Astrocyte (in vitro differentiated cells and primary cell): ENCODE results near the gene CBX7. TPM values are rescaled to one million over a fixed set of nuclear protein-coding genes. Genes with fewer than 3 reads are reported as not detected.

Experiments
- DNase-seq: peaks from one replicate; pipeline ENCODE4 v3.0.0-alpha.2; 2010; ENCODE audit warnings: low read depth
- FAIRE-seq: peaks from 2 replicates; lab custom pipeline; 2011; peaks lifted over from hg19 to GRCh38; lab: Jason Lieb, UNC
- H2AFZ ChIP-seq: 2 replicates; pipeline ENCODE4 v1.6.0; 2012; ENCODE audit warnings: low read depth, low read length, inconsistent platforms
- H3K27ac ChIP-seq: 2 replicates; pipeline ENCODE4 v1.5.1; 2011; ENCODE audit warnings: low read depth, low read length, inconsistent platforms
- H3K27me3 ChIP-seq: 2 replicates; pipeline ENCODE4 v1.6.0; 2011; ENCODE audit warnings: low read length, inconsistent platforms; ENCODE audit not compliant: insufficient read depth
- H3K36me3 ChIP-seq: 2 replicates; pipeline ENCODE4 v1.5.1; 2011; ENCODE audit warnings: low read length, inconsistent platforms; ENCODE audit not compliant: insufficient read depth
- H3K4me1 ChIP-seq: 2 replicates; pipeline ENCODE4 v1.5.1; 2011; ENCODE audit warnings: low read length, inconsistent platforms; ENCODE audit not compliant: insufficient read depth
- H3K4me2 ChIP-seq: 2 replicates; pipeline ENCODE4 v1.6.0; 2012; ENCODE audit warnings: low read length, inconsistent platforms
- H3K4me3 ChIP-seq: 2 replicates; pipeline ENCODE4 v1.5.1; 2011; ENCODE audit warnings: low read depth, mild to moderate bottlenecking, low read length, inconsistent platforms; ENCODE audit not compliant: insufficient read depth
- H3K79me2 ChIP-seq: 2 replicates; pipeline ENCODE4 v1.6.0; 2012; ENCODE audit warnings: mild to moderate bottlenecking, low read length, inconsistent platforms; ENCODE audit not compliant: insufficient read depth
- H3K9ac ChIP-seq: 2 replicates; pipeline ENCODE4 v1.6.0; 2012; ENCODE audit warnings: mild to moderate bottlenecking, low read length, inconsistent platforms
- H3K9me3 ChIP-seq: 2 replicates; pipeline ENCODE4 v1.5.1; 2012; ENCODE audit warnings: low read depth, mild to moderate bottlenecking, low read length, inconsistent platforms; ENCODE audit not compliant: insufficient read depth
- H4K20me1 ChIP-seq: 2 replicates; pipeline ENCODE4 v1.6.0; 2012; ENCODE audit warnings: low read length, inconsistent platforms; ENCODE audit not compliant: insufficient read depth
- H3K27ac Mint-ChIP-seq: one replicate; pipeline ENCODE4 v1.8.0; 2021; ENCODE audit warnings: mild to moderate bottlenecking, mixed read lengths; ENCODE audit not compliant: unreplicated experiment
- H3K27me3 Mint-ChIP-seq: one replicate; pipeline ENCODE4 v1.8.0; 2021; ENCODE audit warnings: low read depth, mixed read lengths; ENCODE audit not compliant: unreplicated experiment
- H3K36me3 Mint-ChIP-seq: one replicate; pipeline ENCODE4 v1.8.0; 2021; ENCODE audit warnings: low read depth, mixed read lengths; ENCODE audit not compliant: unreplicated experiment
- H3K4me1 Mint-ChIP-seq: one replicate; pipeline ENCODE4 v1.8.0; 2021; ENCODE audit warnings: low read depth, mixed read lengths; ENCODE audit not compliant: unreplicated experiment
- H3K4me3 Mint-ChIP-seq: one replicate; pipeline ENCODE4 v1.8.0; 2021; ENCODE audit warnings: mild to moderate bottlenecking, moderate library complexity, mixed read lengths; ENCODE audit not compliant: unreplicated experiment
- H3K9me3 Mint-ChIP-seq: one replicate; pipeline ENCODE4 v1.8.0; 2021; ENCODE audit warnings: mild to moderate bottlenecking, mixed read lengths; ENCODE audit not compliant: unreplicated experiment
- EZH2 ChIP-seq: IDR thresholded peaks from 2 replicates; pipeline ENCODE4 v1.6.1; 2012; ENCODE audit warnings: mild to moderate bottlenecking, low read length, inconsistent platforms; ENCODE audit not compliant: insufficient read depth
- total RNA-seq: library from RNA; stranded (reverse); gene quantifications from 2 replicates; pipeline ENCODE4 v1.2.1, GENCODE V29; 2021
- TF ChIP-seq, protein P1 (sequence below): IDR thresholded peaks from 2 replicates; pipeline ENCODE4 v1.5.1; 2011; ENCODE audit warnings: low read depth, mild to moderate bottlenecking, inconsistent platforms, low read length, moderate library complexity; ENCODE audit not compliant: insufficient read depth

CBX7 gene
- total RNA-seq, 1 donor from 2014 or later, result 1.2 TPM

DNA sequence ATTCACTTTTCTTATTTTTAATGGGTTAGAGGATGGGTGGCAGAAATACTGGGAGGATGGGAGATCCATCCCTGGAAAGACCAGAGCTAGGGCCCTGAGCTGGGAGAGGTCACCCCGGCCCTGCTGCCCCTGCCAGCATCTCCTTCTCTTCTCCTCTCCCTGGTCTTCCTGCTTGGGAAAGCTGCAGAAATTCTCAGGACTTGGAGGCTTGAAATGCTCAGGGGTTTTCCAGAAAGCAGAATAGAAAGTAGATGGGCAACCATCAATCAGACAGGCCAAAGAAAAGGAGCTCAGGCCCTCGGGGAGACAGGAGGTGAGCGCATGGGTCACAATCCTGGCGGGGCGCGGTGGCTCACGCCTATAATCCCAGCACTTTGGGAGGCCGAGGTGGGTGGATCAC, 53.9 kb downstream of the CBX7 start:
- H3K27me3 ChIP-seq, result no peaks in the 10 kb centered on the region
- H3K27ac ChIP-seq, result no peak overlapping the region
- H3K4me3 ChIP-seq, result no peak overlapping the region
- H3K27me3 Mint-ChIP-seq, result peaks cover 12% of the 10 kb centered on the region
- TF ChIP-seq EZH2, result no peak
- TF ChIP-seq, protein P1, sequence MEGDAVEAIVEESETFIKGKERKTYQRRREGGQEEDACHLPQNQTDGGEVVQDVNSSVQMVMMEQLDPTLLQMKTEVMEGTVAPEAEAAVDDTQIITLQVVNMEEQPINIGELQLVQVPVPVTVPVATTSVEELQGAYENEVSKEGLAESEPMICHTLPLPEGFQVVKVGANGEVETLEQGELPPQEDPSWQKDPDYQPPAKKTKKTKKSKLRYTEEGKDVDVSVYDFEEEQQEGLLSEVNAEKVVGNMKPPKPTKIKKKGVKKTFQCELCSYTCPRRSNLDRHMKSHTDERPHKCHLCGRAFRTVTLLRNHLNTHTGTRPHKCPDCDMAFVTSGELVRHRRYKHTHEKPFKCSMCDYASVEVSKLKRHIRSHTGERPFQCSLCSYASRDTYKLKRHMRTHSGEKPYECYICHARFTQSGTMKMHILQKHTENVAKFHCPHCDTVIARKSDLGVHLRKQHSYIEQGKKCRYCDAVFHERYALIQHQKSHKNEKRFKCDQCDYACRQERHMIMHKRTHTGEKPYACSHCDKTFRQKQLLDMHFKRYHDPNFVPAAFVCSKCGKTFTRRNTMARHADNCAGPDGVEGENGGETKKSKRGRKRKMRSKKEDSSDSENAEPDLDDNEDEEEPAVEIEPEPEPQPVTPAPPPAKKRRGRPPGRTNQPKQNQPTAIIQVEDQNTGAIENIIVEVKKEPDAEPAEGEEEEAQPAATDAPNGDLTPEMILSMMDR, result no peak
- FAIRE-seq (no peak), DNase-seq (no peak)
- H3K4me1 Mint-ChIP-seq, result peaks cover 5% of the 10 kb centered on the region
- peaks cover 2% of the 10 kb centered on the region for H3K36me3 Mint-ChIP-seq
- H3K79me2 ChIP-seq, result no peaks in the 10 kb centered on the region
- no peaks in the 10 kb centered on the region for H3K36me3 ChIP-seq
- no peaks in the 10 kb centered on the region for H4K20me1 ChIP-seq
- H3K9me3 ChIP-seq, result no peaks in the 10 kb centered on the region
- no peaks in the 10 kb centered on the region for H3K9me3 Mint-ChIP-seq
- H2AFZ ChIP-seq, result no peak overlapping the region
- H3K4me2 ChIP-seq, result no peak overlapping the region
- H3K4me1 ChIP-seq, result peaks cover 3% of the 10 kb centered on the region
- H3K9ac ChIP-seq, result no peak overlapping the region
- no peak overlapping the region for H3K27ac Mint-ChIP-seq
- H3K4me3 Mint-ChIP-seq, result no peak overlapping the region

- Histone ChIP-seq H3K27me3 (no peaks in the 10 kb centered on the region), H3K4me1 (peaks cover 3% of the 10 kb centered on the region), H2AFZ (no peak overlapping the region), H3K4me2 (no peak overlapping the region), H3K27ac (no peak overlapping the region), H3K9ac (no peak overlapping the region), H3K4me3 (no peak overlapping the region), H3K79me2 (no peaks in the 10 kb centered on the region), H3K36me3 (no peaks in the 10 kb centered on the region), H4K20me1 (no peaks in the 10 kb centered on the region), H3K9me3 (no peaks in the 10 kb centered on the region)
- TF ChIP-seq, protein P1, result no peak
- TF ChIP-seq EZH2, result no peak
- FAIRE-seq, result no peak
- Mint-ChIP-seq H3K4me1 (peaks cover 5% of the 10 kb centered on the region), H3K27ac (no peak overlapping the region), H3K4me3 (no peak overlapping the region), H3K27me3 (peaks cover 7% of the 10 kb centered on the region), H3K9me3 (no peaks in the 10 kb centered on the region), H3K36me3 (peaks cover 2% of the 10 kb centered on the region)
- DNase-seq, result no peak
Measured at GRCh38 chr22:39098026-39098425, 54.5 kb downstream of the CBX7 start.

- Histone ChIP-seq H3K4me2 (no peak within 1 kb of the TSS), H3K36me3 (no peaks in the 10 kb centered on the region), H2AFZ (peak within 1 kb of the TSS; percentile 63), H3K79me2 (no peaks in the 10 kb centered on the region), H3K4me1 (peaks cover 3% of the 10 kb centered on the region), H3K27ac (no peak within 1 kb of the TSS), H3K9ac (no peak within 1 kb of the TSS), H3K9me3 (no peaks in the 10 kb centered on the region), H3K4me3 (no peak within 1 kb of the TSS), H3K27me3 (no peaks in the 10 kb centered on the region), H4K20me1 (no peaks in the 10 kb centered on the region)
- peaks cover 5% of the 10 kb centered on the region for H3K4me1 Mint-ChIP-seq
- H3K9me3 Mint-ChIP-seq, result no peaks in the 10 kb centered on the region
- no peak for TF ChIP-seq EZH2
- TF ChIP-seq, protein P1, result no peak
- H3K4me3 Mint-ChIP-seq, result peak within 1 kb of the TSS; percentile 40
- peak within 1 kb of the TSS; percentile 83 for H3K27ac Mint-ChIP-seq
- DNase-seq, result no peak
- H3K36me3 Mint-ChIP-seq, result peaks cover 2% of the 10 kb centered on the region
- peaks cover 13% of the 10 kb centered on the region for H3K27me3 Mint-ChIP-seq
- FAIRE-seq, result no peak
Measured at GRCh38 chr22:39097098-39098020, 55.1 kb downstream of the CBX7 start, which contains the start of gene APOBEC3H. TSS of gene APOBEC3H (plus strand) at chr22:39097244. CDS start at chr22:39100279, 3,035 bp downstream.
